CD4-positive, alpha-beta T cell treated with Interleukin-15 for 4 hours (primary cell): ENCODE measurements around the gene CNTRL.
"Not testable (repeated sequence)": the region's sequence is repeated elsewhere in the genome, so short reads cannot be mapped to it uniquely, and the experiment has no call there.

Source experiments
- DNase-seq: peaks from one replicate; pipeline ENCODE4 v3.0.0-alpha.2; 2020; ENCODE audit warnings: low spot score

CNTRL gene

DNA sequence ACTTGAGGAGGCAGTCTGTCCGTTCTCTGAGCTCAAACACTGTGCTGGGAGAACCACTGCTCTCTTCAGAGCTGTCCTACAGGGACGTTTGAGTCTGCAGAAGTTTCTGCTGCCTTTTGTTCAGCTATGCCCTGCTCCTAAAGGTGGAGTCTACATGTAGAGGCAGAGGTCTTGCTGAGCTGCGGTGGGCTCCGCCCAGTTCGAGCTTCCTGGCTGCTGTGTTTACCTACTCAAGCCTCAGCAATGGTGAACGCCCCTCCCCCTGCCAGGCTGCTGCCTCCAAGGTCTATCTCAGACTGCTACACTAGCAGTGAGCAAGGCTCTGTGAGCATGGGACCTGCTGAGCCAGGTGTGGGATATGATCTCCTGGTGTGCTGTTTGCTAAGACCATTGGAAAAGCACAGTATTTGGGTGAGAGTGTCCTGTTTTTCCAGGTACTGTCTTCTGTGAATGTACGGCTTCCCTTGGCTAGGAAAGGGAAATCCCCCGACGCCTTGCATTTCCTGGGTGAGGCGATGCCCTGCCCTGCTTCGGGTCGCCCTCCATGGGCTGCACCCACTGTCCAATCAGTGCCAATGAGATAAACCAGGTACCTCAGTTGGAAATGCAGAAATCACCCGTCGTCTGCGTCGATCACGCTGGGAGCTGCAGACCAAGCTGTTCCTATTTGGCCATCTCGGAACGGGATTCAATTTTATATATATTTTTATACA, 58.5 kb downstream of the CNTRL start:
- DNase-seq, result peak; percentile 79

DNA sequence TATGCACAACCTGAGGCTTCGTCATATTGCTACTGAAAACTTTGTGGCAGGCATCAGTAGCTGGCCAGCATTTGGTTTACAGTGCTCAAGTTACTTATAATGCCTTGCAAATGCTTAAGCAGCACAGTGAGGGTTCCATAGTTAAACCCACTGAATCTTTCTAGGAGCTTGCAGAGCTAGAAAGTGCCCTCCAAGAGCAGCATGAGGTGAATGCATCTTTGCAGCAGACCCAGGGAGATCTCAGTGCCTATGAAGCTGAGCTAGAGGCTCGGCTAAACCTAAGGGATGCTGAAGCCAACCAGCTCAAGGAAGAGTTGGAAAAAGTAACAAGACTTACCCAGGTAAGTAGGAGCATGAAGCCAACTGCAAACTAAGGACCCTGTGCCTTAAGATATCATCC, 60.9 kb downstream of the CNTRL start:
- no peak for DNase-seq

DNA sequence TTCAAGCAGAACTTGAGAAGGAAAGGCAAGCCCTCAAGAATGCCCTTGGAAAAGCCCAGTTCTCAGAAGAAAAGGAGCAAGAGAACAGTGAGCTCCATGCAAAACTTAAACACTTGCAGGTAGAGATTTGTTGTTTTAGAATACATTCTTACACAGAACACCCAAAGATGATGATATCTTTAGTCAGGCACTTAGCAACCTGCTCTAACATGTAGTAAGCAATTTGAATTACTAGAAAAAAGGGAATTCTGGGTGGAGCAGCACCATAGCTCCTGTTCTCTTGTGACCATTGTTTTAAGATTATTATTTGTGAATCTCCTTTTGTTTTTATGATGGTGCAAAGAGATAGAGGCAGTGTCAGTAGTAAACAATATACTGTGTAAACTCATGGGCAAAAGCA, 63.8 kb downstream of the CNTRL start:
- no peak for DNase-seq

DNA sequence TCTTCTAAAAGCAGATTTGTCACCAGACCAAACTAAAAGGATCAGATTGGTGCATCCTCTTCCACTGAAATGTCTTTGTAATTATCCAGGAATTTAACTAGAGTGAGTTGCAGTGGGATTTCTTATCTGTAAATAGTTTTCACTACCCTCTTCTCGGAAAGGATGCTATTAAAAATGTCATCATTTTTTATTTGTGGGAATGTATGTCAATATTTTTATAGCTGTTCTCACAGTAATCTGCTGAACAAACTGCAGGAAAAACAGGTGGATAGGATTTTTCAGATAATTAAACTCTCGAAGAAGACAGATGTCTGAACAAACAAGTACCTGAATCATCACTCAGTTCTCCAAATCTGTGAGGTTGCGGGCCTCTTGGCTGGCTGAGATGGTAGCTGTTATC, 64.2 kb downstream of the CNTRL start:
- no peak for DNase-seq

DNA sequence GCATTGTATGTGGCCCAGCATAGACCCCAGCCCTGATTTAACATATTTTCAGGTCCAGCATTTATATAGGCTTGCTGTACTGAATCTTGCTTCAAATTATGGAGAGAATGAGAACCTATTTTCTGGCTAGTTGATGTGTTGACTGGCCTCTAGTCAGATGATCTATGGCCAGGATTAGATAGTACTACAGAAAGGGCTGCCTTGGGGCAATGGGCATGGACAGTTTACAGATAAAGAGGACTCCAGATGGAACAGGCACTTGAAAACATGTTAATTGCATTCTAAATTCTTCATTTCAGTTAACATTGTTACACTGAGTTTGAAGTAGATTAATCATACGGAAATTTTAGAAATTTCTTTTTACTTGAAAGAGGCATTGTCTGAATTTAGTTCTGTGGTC, 65.4 kb downstream of the CNTRL start:
- no peak for DNase-seq

DNA sequence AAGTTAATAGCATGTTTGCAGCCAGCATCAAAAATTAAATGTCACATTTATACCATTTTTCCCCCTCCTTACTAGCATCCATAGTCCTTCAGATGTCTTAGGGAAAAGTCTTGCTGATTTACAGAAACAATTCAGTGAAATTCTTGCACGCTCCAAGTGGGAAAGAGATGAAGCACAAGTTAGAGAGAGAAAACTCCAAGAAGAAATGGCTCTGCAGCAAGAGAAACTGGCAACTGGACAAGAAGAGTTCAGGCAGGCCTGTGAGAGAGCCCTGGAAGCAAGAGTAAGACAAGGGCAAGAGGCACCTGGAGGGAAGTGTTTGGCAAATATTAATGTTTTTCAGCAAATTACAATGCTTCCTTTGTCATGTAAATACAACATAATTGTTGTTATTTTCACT, 66.6 kb downstream of the CNTRL start:
- DNase-seq, result no peak

DNA sequence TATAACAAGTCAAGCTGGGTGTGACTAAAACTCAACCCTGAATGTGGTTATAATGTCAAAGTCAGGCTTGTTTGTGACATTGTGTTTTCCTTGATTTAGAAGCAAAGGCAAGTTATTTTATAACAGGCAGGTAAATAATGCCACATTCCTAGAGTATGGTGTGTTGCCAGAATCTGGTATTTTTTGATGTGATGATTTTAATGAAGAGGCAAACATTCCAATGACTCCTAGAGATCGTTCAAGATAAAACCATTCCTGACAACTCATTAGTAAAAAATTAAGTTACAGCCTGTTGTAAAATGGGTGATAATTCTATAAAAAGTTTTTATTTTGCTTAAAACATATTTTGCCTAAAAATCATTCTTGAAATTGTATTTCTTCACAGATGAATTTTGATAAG, 67.0 kb downstream of the CNTRL start:
- no peak for DNase-seq

DNA sequence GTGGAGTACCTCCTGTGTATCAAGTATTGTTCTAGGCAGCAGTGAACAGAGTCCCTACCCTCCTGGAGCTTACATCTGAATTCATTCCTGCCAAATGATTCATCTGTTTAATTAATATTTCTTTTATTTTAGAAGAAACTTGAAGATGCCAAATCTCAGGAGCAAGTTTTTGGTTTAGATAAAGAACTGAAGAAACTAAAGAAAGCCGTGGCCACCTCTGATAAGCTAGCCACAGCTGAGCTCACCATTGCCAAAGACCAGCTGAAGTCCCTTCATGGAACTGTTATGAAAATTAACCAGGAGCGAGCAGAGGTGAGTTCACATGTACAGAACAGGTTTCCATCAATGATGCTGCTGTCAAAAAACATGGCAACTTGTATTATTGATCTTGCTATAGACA, 69.0 kb downstream of the CNTRL start:
- no peak for DNase-seq

DNA sequence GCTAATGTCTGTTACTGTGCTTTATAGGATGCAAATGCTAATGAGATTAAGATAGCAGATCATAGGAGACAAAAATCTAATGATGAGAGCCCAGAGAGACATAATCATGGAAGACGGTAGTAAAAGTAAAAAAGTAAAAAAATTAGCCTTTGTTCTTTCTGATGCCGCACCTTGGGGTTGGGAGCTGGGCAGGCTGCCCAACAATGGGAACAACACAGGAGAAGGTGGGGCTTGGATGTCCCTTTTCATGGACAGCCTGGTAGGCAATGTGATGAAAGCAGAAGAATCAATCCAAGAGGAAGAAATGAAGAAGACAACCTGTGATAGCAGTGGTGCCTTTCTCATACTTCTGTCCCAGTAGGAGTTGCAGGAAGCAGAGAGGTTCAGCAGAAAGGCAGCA, 69.7 kb downstream of the CNTRL start:
- DNase-seq, result no peak

DNA sequence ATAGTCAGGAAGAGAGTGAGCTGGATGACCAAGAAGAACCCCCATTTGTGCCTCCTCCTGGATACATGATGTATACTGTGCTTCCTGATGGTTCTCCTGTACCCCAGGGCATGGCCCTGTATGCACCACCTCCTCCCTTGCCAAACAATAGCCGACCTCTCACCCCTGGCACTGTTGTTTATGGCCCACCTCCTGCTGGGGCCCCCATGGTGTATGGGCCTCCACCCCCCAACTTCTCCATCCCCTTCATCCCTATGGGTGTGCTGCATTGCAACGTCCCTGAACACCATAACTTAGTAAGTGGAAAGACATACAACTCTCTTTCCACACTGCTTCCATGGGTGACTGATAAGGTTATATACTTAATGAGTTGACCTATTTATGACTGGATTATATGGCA, 75.4 kb downstream of the CNTRL start:
- DNase-seq, result no peak

DNA sequence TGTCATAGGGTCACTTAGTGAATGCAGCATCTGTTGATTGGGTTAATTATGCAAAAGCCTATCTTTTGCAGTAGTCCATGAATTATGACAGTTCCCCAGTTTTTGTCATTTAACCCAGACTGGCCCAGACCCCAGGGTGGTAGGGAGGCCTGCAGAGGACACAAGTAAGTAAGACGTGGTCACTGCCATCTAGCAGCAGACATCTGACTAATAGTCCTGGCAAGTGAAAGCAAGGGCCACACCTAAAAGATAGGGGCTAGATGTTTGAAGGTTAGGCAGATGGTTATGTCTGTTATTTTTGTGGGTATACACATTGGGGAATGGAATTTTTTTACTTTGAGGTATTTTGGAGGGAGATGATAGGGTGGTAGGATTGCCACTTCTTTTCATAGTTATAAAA, 78.9 kb downstream of the CNTRL start:
- DNase-seq, result no peak

DNA sequence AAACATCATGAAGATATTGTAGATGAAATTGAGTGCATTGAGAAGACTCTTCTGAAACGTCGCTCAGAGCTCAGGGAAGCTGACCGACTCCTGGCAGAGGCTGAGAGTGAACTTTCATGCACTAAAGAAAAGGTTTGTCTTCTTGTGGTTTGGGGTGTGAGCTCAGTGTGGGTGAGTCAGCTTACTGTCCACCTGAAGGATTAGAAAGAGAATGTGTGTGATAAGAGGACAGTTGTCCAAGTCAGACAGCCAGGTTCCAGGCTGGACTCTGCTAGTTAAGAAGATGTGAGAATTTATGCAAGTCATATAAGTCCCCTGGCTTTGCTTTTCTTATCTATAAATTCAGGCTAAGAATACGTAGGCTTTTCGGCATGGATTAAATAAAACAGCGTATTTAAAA, 80.0 kb downstream of the CNTRL start:
- no peak for DNase-seq

DNA sequence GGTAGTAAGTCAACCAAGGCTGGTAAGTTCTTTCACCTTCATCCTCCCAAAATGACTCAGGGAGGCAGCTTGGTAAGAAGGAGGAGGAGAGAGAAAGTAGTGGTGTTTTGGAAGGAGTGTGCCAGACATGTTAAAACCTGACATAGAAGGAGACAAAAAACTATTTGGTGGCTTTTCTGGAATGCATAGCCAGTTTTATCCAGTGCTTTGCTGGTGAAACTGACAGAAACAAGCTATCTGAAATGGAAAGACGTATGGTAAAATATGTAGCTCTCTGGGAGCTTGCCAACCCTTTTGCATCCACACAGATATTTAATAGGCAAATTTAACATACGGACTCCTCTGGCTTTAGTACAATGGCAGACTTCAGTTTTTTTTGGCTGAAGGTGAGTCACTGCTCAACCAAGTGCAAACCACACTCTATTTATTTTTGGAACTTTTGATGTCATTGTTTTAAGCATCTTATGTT, 81.5 kb downstream of the CNTRL start:
- DNase-seq, result peak; percentile 42

DNA sequence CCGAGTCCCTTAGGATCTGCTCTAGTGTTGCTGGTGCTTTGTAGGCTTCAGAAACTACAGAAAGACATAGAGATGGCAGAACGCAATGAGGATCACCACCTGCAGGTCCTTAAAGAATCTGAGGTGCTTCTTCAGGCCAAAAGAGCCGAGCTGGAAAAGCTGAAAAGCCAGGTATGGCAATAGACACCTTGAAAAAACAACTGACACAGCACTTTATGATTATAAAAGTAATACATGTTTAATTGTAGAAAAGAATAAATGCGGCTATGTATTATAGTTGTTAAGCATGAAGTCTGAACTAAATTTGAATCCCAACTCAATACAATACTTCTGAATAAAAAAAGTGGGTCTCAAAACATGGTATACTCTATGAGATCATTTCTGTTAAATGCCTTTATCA, 83.2 kb downstream of the CNTRL start:
- no peak for DNase-seq

DNA sequence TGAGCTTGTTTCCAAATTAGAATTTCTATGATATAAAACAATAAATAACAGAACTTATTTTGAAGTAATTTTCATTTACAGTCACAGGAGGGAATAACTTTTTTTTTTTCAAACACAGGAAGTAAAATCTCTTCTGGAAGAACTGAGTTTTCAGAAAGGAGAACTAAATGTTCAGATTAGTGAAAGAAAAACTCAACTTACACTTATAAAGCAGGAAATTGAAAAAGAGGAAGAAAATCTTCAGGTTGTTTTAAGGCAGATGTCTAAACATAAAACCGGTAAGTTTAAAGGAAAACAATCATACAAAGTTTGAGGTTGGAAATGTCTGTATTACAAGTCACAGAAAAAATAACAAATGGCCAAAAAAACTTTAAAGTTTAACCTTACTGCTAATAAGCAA, 85.3 kb downstream of the CNTRL start:
- no peak for DNase-seq

DNA sequence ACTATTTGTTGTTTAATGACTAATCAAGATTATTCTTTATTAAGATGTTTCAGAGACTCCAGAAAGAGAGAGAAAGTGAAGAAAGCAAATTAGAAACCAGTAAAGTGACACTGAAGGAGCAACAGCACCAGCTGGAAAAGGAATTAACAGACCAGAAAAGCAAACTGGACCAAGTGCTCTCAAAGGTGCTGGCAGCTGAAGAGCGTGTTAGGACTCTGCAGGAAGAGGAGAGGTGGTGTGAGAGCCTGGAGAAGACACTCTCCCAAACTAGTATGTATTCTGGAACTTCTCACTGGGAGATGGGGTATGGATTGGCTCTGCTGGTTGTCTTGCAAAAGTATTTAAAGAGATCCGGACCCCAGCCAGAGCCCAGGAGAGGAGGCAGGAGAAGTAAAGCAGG, 93.3 kb downstream of the CNTRL start:
- DNase-seq, result no peak

DNA sequence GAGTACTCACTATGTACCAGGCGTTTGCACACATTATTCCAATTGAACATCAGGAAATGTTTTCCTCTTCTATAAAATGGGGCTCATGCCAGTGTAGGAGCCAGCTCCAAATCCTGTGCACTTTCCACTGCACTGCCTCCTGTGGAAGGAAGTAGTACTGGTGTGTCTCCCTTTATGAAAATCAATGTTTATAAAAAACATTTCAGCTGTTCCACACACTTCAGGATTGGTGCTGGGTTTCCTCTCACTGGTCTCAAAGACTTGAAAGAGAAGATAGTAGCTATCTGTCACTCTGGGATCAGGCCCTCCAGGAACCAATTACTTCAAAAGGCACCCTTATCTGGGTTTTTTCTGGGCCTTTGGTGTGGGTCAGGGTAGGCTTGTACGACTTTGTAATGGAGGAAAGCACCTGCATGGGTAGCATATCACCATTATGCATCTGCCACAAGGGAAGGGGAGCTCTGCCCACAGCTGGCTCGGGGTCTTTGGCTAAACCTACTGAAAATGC, 94.4 kb downstream of the CNTRL start:
- peak; percentile 18 for DNase-seq

DNA sequence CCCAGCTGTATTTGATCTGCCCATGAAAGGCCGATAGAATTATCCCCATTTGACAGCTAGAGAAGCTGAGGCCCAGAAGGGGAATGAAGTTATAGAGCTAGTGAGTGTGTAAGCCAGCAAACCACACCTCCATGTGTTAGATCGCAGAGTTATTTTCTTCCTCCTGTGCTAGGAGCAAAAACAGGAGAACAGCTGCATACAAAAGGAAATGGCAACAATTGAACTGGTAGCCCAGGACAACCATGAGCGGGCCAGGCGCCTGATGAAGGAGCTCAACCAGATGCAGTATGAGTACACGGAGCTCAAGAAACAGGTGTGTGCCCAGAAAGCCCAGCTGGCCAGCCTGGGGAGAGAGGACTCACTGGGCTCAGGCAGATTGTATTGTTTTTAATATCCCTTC, 96.5 kb downstream of the CNTRL start:
- DNase-seq, result no peak

DNA sequence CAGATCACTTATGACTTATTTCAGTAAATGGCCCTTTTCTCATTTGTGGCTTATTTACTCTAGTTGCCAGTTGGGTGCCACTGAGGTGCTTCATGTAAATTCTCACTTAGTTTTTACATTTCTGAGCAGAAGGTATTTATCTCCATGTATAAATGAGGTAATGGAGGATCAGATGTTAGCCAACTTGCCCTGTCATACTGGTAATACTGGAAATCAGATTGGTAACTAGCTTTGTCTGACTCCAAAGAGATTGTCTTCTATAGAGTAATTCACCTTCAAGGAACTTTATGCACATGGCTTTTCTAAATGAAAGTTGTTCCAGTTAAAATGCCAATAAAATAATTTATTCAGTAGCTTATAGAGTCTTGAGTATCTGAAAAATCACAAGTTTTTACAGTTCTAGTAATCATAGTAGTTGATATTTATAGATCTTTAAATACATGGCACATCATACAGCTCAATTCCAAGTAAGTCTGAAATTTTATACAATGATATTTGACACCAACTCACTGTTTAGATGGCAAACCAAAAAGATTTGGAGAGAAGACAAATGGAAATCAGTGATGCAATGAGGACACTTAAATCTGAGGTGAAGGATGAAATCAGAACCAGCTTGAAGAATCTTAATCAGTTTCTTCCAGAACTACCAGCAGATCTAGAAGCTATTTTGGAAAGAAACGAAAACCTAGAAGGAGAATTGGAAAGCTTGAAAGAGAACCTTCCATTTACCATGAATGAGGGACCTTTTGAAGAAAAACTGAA, 98.2 kb downstream of the CNTRL start:
- no peak for DNase-seq

DNA sequence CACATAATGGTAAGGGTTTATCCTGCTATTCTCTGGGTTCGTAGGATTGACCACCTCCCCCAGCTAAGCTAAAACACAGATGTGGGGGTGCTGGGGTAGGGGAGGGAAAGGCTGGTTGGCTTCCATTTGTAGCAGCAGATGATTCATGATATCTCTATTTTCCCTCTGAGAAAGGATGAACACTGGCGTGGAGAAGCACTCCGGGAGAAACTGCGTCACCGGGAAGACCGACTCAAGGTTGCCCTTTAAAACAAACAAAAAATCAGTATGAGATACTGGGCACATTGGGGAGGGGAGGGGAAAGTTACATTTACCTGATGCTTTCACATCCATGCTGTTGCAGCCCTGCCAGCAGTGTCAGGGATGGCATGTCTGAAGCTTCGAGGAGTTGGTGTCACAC, 98.7 kb downstream of the CNTRL start:
- no peak for DNase-seq

DNA sequence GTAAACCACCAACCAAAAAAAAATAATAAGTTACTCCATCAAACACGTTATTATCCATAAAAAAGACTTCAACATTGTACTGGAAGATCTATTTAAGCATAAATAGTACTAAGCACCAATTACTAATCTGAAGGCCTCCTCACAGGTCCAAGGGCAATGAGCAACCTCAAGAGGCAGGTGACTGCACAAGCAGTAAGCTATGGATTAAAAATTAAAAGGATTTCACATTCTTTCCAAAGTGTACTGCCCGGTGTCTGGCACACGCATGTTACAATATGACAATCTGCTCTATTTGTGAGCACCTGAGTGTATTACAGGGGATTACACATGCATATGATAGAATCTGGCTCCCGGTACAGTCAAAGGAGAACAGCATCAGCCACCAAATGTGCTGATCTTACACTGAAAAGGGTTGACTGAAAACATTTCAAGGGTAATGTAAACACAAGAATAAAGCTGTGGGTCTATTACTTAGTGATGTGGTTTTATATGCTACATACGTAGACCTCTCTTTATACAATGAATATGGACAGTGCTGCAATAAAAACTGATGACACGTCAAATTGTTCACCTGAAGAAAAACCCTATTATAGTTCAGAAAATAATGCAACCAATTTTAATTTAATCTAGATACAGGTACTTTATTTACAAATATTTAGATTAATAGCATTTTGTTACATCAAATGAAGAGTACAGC, 104.1 kb downstream of the CNTRL start:
- no peak for DNase-seq

DNA sequence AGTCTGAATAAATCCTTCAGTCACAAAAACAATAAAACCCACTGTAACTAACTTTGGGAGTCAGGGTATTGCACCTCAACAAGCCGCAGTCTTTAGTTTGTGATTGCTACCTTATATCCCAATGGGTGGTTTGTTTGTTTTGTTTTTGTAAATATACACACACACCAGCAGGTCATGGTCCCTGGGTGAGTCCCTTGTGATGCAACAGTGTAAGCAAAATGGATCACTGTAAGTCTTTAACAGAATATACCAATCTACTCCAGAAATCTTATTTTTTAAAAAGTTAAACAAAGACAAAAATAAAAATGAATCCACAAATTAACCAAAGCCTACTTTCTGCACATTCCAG, 104.6 kb downstream of the CNTRL start:
- DNase-seq, result not testable (repeated sequence)
